Panc1 (cell line): ENCODE measurements around the gene TBCE.

Experiments used
- TCF7L2 ChIP-seq: IDR thresholded peaks from 2 replicates; pipeline ENCODE4 v1.6.1; 2011; ENCODE audit warnings: mild to moderate bottlenecking, low read depth, low read length, inconsistent platforms
- TF ChIP-seq, protein P1 (sequence below): fragments of 450-650 bp; IDR thresholded peaks from 2 replicates; pipeline ENCODE4 v1.5.1; 2017; ENCODE audit warnings: mild to moderate bottlenecking
- TF ChIP-seq, protein P2 (sequence below), 2 experiments: IDR thresholded peaks; 2 replicates each; pipeline ENCODE4 v1.6.1; 2011 to 2012; ENCODE audit warnings: low read depth in 2 of 2, control low read depth in 1 of 2, low read length in 1 of 2, mild to moderate bottlenecking in 1 of 2, moderate library complexity in 1 of 2; ENCODE audit not compliant: insufficient read depth in 1 of 2

DNA sequence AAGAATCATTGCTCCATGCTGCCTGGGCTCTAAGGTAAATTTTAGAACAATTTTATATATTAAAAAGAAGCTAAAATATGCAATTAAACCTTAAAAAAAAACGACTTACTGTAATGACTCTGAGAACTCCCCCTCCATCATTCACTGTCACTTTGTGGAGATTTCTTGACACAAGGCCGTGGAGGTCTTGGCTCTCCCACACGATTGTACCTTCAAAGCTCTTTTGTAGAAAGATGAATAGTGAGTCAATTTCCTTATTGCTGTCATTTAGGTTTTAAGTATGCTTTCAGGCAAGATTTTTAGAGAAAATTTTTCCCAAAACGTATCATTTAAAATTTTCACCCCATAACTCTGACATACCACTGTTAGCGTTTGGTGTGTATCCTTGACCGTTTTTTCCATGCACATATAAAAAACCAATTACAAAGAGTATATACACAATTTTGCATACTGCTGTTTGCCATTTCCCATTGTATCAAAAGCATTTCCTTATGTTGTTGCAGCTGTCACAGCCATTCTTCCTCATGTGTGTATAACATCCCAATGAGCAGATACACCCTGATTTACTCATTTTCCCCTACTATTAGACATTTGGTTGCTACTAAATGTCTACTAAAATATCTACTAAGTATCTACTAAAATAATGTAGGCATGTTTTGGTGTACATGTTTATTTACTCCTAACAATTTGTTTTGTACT, 103.7 kb downstream of the TBCE start:
- TF ChIP-seq, protein P1, sequence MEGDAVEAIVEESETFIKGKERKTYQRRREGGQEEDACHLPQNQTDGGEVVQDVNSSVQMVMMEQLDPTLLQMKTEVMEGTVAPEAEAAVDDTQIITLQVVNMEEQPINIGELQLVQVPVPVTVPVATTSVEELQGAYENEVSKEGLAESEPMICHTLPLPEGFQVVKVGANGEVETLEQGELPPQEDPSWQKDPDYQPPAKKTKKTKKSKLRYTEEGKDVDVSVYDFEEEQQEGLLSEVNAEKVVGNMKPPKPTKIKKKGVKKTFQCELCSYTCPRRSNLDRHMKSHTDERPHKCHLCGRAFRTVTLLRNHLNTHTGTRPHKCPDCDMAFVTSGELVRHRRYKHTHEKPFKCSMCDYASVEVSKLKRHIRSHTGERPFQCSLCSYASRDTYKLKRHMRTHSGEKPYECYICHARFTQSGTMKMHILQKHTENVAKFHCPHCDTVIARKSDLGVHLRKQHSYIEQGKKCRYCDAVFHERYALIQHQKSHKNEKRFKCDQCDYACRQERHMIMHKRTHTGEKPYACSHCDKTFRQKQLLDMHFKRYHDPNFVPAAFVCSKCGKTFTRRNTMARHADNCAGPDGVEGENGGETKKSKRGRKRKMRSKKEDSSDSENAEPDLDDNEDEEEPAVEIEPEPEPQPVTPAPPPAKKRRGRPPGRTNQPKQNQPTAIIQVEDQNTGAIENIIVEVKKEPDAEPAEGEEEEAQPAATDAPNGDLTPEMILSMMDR: no peak
- no peak for TF ChIP-seq TCF7L2
- TF ChIP-seq, protein P2, sequence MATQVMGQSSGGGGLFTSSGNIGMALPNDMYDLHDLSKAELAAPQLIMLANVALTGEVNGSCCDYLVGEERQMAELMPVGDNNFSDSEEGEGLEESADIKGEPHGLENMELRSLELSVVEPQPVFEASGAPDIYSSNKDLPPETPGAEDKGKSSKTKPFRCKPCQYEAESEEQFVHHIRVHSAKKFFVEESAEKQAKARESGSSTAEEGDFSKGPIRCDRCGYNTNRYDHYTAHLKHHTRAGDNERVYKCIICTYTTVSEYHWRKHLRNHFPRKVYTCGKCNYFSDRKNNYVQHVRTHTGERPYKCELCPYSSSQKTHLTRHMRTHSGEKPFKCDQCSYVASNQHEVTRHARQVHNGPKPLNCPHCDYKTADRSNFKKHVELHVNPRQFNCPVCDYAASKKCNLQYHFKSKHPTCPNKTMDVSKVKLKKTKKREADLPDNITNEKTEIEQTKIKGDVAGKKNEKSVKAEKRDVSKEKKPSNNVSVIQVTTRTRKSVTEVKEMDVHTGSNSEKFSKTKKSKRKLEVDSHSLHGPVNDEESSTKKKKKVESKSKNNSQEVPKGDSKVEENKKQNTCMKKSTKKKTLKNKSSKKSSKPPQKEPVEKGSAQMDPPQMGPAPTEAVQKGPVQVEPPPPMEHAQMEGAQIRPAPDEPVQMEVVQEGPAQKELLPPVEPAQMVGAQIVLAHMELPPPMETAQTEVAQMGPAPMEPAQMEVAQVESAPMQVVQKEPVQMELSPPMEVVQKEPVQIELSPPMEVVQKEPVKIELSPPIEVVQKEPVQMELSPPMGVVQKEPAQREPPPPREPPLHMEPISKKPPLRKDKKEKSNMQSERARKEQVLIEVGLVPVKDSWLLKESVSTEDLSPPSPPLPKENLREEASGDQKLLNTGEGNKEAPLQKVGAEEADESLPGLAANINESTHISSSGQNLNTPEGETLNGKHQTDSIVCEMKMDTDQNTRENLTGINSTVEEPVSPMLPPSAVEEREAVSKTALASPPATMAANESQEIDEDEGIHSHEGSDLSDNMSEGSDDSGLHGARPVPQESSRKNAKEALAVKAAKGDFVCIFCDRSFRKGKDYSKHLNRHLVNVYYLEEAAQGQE (IDR thresholded peaks at IDR 0.05; ENCODE audit: insufficient read depth in 1 of 2, low read depth in 2 of 2, low read length in 1 of 2): no peak
